SW 1271 (cell line): ENCODE measurements around the gene CNTNAP1.
A peak's percentile ranks its signal among the peaks of the same experiment; 100 is the strongest.
"Not testable (repeated sequence)": the region's sequence is repeated elsewhere in the genome, so short reads cannot be mapped to it uniquely, and the experiment has no call there.

Source experiments
- DNase-seq, 2 experiments: peaks; one replicate each; lab custom pipeline; 2025; lab: John Stamatoyannopoulos, UW

CNTNAP1 gene

DNA sequence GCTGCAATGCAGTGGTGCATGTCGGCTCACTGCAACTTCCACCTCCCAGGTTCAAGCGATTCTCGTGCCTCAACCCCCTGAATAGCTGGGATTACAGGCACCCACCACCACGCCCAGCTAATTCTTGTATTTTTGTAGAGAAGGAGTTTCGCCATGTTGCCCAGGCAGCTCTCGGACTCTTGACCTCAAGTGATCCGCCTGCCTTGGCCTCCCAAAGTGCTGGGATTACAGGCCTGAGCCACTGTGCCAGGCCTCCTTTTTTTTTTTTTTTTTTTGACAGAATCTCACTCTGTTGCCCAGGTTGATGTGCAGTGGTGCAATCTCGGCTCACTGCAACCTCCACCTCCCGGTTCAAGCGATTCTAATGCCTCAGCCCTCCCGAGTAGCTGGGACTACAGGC is 60.6 kb downstream of the CNTNAP1 start:
- not testable (repeated sequence) for DNase-seq

DNA sequence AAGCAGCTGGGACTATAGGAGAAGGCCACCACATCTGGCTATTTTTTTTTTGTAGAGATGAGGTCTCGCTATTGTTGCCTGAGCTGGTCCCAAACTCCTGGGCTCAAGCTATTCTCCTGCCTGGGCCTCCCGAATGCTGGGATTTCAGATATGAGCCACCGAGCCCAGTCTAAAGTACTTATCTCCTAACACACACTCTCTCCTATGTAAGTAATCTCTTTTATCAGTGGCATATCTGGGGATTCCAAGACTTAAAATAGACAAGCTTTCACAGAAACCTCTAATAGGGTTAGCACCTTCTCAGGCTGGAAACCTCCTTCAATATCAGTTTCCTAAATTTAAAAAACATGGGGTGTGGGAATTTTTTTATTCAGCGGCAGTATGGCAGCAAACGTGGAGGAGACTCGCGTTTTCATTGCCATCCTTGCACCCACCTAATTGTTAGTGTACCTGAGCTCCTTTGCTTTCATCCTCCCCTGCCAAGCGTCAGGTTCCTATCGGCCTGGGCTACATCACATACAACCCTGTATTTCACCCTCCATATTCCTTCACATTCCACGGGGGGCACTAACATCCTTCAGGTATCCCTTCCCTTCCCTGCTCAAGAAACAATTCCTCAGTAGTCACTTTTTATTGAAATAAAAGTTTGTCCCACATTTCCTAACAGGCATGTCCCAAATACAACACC is 61.4 kb downstream of the CNTNAP1 start:
- peak in 1 of 2 experiments; percentile 65 for DNase-seq

DNA sequence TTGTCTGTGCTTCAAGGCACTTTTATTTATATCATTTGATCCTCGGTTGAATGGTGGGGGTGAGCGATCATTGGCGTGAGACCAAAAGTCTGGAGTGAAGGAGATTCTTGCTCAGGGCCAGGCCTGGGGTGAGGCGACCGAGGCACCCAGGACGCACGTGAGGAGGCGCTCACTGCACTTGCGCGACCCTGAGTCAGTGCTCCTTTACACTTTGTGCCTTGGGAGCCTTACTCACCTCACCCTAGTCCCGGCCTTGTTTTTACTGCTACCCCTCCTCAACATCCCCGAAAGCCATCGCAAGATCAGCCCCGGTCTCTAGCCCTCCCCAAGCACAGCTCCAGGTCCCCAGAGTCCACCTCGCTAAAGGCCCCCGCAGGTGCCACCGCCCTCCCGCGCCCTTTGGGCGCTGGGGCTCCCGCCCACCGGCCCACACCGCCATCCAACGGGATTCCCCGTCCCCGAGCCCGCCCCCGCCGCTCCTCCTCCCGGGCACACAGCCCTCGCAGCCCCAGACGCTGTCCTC is 62.0 kb downstream of the CNTNAP1 start:
- DNase-seq = peak; percentile 52 to 80

DNA sequence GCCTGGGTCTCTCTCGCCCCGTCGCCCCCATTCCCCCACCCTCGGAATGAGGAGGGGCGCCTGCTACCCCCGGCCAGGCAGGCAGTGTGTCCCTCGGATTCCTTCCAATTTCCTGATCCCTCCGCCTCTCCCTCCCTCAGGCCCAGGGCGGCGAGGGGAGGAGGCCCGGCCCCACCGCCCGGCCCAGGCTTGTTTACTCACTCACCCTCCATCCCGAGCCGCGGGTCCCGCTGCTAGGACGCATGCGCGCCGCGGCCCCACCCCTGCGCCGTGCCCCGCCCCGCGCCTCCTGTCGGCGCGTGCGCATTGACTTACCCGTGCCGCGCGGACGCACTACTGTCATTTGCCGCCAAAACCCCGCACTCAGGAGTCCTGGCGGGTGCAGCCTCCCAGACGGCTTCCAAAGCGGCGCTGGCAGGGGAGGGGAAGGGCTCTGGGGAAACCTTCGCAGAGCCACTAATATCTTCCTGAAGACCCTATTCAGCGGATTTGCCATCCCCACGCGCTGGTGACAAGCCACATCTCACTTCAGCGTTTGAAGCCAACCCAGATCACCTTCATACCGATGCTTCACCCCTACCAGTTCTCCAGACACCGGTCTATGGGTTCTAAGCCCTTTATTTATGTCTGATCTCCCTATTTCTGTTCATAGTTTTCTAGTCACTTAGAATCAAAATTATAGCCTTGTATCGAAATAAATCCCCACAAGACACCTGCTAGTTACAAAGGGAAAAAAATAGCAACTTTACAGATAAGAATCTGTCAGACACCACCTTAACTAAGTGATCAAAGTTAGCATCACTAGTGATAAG is 62.7 kb downstream of the CNTNAP1 start, which contains the start of gene EZH1:
Gene EZH1 (minus strand): TSS at position 235 of the 812 bp plus-strand sequence. CDS start 16,099 bp downstream, outside the sequence.
- DNase-seq = peak; percentile 57 to 83

DNA sequence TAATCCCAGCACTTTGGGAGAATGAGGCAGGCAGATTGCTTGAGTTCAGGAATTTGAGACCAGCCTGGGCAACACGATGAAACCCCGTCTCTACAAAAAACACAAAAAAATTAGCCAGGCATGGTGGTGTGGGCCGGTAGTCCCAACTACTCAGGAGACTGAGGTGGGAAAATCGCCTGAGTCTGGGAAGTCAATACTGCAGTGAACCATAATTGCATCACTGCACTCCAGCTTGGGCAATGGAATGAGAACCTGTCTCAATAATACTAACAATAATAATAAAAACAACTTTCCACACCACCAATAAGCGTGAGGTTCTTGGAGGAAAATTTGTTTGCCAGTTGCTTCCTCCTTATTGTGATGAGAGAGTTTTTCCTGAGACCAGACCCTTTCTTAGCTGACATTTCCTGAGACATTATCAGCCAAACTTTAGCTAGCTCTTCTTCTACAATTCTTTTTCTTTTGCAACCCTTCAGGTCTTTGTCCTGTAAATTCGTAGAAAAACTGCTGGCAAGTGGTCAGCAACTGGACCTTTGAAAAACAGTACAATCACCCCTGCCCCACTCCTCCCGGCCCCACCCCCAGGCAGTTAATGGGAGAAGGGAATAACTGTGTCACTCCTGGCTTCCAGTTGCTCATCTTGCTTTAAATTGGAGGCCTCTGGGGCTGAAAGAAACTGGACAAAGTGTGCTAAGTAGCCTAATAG is 66.0 kb downstream of the CNTNAP1 start:
- no peak for DNase-seq

DNA sequence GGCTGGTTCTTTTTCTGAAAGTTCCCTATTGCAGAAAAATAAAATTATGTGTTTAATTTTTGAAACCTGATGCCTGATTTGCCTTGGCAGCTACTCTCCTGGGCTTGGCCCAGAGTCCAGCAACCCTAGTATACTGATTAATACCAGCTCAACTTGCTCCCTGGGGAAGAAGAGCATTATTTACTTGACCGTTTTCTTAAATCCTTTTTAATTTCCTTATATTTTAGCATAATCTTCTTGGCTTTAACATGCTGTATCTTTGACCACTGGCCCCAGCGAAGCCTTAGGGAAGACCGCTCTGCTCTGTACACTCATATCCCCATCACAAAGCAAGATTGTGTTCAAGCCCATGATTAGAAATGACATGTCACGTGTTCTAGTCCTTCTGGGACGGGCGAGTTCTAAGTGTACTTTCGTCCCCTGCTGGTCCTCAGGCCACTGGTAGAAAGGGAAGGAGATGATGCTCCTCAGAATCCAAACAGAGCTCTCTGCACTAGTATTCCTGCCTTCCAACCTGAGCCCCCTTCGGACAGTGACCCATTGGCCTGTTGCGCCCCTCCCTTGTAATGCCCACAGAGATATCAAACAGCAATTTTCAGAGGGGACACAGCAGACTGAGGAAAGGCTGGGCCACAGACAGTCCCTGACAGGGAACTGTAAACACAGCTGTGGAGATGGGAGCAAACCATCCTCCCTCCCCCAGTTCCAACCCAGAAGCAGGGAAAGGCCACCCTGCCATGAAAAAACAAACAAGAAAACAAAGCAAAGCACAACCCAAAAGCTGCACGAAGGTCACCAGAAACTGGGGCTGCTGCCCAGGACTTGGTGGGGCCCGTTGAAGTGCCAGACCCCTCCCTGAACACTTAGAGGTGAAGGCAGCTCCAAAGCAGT is 66.8 kb downstream of the CNTNAP1 start:
- no peak for DNase-seq
